ENCODE results near the gene PRKCA.

PRKCA gene

GRCh38 chr17:66634193-66634592 is 331.8 kb downstream of the PRKCA start:
- DNase-seq, result no peak

- no peak for DNase-seq
Observed at GRCh38 chr17:66635386-66636045, 333.1 kb downstream of the PRKCA start.

- no peak for DNase-seq
Observed at GRCh38 chr17:66636111-66636510, 333.7 kb downstream of the PRKCA start.

- no peak for DNase-seq
Observed at GRCh38 chr17:66637491-66637890, 335.1 kb downstream of the PRKCA start.

GRCh38 chr17:66638707-66639479 is 336.5 kb downstream of the PRKCA start:
- DNase-seq, result no peak

GRCh38 chr17:66643815-66644710 is 341.6 kb downstream of the PRKCA start:
- DNase-seq, result no peak

- DNase-seq, result no peak
Observed at GRCh38 chr17:66645259-66645658, 342.8 kb downstream of the PRKCA start.

GRCh38 chr17:66647391-66647983 is 345.1 kb downstream of the PRKCA start:
- no peak for DNase-seq

- DNase-seq, result no peak
Observed at GRCh38 chr17:66649818-66650543, 347.6 kb downstream of the PRKCA start.

- DNase-seq, result no peak
Observed at GRCh38 chr17:66650544-66650877, 348.1 kb downstream of the PRKCA start.

- peak in 1 of 2 experiments; percentile 35 for DNase-seq
Observed at GRCh38 chr17:66652840-66653507, 350.6 kb downstream of the PRKCA start.

GRCh38 chr17:66654106-66654740 is 351.8 kb downstream of the PRKCA start:
- no peak for DNase-seq

GRCh38 chr17:66654764-66655163 is 352.4 kb downstream of the PRKCA start:
- DNase-seq, result no peak

- no peak for DNase-seq
Observed at GRCh38 chr17:66655461-66655860, 353.0 kb downstream of the PRKCA start.

- DNase-seq, result peak; percentile 60 to 70
Observed at GRCh38 chr17:66655861-66656260, 353.4 kb downstream of the PRKCA start.

- DNase-seq, result no peak
Observed at GRCh38 chr17:66661411-66662256, 359.2 kb downstream of the PRKCA start.

GRCh38 chr17:66662496-66662895 is 360.1 kb downstream of the PRKCA start:
- DNase-seq, result no peak

- no peak for DNase-seq
Observed at GRCh38 chr17:66663041-66663606, 360.7 kb downstream of the PRKCA start.

GRCh38 chr17:66664336-66664735 is 361.9 kb downstream of the PRKCA start:
- no peak for DNase-seq

GRCh38 chr17:66665194-66665593 is 362.8 kb downstream of the PRKCA start:
- DNase-seq, result no peak

Measured in activated CD4-positive, alpha-beta T cell treated with anti-CD3 and anti-CD28 coated beads, Interleukin-2, amount 50 U/mL, for 48 hours (primary cell).